ENCODE results near the gene BCL6. TPM values are rescaled to one million over a fixed set of nuclear protein-coding genes. Genes with fewer than 3 reads are reported as not detected.

BCL6 gene
- total and polyA plus RNA-seq, 9 of the 15 experiments (the other 6 are each of a cell fraction or from before 2014, with no cell fraction given) = 0.08 to 3.5 (median 1.6) TPM

DNA sequence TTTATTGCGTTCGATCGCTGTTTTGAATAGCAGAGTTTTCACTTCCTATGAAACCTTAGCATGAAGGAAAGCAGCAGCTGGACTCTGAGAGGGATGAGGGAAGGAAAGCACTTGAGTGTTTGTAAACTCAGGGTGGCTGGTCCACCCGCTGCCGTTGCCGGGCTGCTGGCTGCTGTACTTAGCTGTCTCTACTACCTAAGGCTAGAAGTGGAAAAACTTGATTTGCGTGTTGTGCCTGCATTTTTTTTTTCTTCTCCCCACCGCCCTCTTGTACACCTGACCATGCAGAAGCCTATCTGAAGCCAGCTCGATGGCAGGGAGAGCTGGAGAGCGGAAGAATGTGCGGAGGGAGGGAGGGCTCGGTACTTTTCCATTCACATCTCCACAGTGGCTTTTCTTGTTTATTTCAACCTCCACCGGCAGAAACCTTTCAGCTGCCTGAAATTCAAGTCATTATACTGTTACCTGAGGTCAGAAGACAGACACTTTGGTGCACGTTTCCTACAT, 4.8 kb upstream of the BCL6 start:
- no peaks in the 10 kb centered on the region for H4K20me1 ChIP-seq (replicated peaks; ENCODE audit: control insufficient read depth, insufficient read depth, low read length)
- ATAC-seq (no peak), DNase-seq (ENCODE audit: extremely low read depth in 1 of 4, low spot score in 3 of 4) (no peak), FAIRE-seq (no peak)
- 23% methylated on average over 14 of the region's 14 CpGs for WGBS (ENCODE audit: insufficient coverage, low coverage, missing lambda C conversion rate)
- H3K27me3 ChIP-seq (ENCODE audit: control insufficient read depth in 2 of 2, insufficient read depth in 2 of 2, low read length in 2 of 2) = no peaks in the 10 kb centered on the region
- no peak overlapping the region for H3K4me3 ChIP-seq
- H3K36me3 ChIP-seq (ENCODE audit: control insufficient read depth, insufficient read depth, low read length) = no peaks in the 10 kb centered on the region
- no peak overlapping the region for H3K9ac ChIP-seq (ENCODE audit: insufficient read depth in 1 of 2, low read depth in 2 of 2, low read length in 2 of 2)
- H2AFZ ChIP-seq (ENCODE audit: low read depth, low read length) = peak overlapping the region; percentile 78
- H3K4me2 ChIP-seq (ENCODE audit: insufficient read depth, low read length) = peak overlapping the region; percentile 52
- peaks cover 23% of the 10 kb centered on the region for H3K79me2 ChIP-seq (ENCODE audit: control insufficient read depth, insufficient read depth, low read length)
- CTCF ChIA-PET (ENCODE audit: low intra/inter-chr PET ratio) = interaction anchor here (0.7 to 1.2 kb wide), 2 partner anchors 8 to 12 kb away, joined by 3 read pairs; no protein-coding TSS in a partner anchor
- in situ Hi-C loops (cut with MboI) (no loop called here), intact Hi-C loops (cut with micrococcal nuclease) (no loop called here)
- no TSS peak for BruUV-seq (replicated peaks)
- POLR2A ChIA-PET = interaction anchor here (0.5 to 1.7 kb wide), 3 partner anchors 9 to 1219 kb away, joined by 3 read pairs; no protein-coding TSS in a partner anchor
- TF ChIP-seq HCFC1 (IDR thresholded peaks at IDR 0.05; ENCODE audit: low read depth, low read length) = no peak
- no peak for TF ChIP-seq ZBTB8A (IDR thresholded peaks at IDR 0.05; ENCODE audit: partially characterized antibody)
- no peak for TF ChIP-seq ZNF445 (CRISPR knock-in tag; IDR thresholded peaks at IDR 0.05; ENCODE audit: low read depth)
- TF ChIP-seq, protein P1, sequence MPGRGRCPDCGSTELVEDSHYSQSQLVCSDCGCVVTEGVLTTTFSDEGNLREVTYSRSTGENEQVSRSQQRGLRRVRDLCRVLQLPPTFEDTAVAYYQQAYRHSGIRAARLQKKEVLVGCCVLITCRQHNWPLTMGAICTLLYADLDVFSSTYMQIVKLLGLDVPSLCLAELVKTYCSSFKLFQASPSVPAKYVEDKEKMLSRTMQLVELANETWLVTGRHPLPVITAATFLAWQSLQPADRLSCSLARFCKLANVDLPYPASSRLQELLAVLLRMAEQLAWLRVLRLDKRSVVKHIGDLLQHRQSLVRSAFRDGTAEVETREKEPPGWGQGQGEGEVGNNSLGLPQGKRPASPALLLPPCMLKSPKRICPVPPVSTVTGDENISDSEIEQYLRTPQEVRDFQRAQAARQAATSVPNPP (IDR thresholded peaks at IDR 0.05; ENCODE audit: borderline replicate concordance, insufficient read depth, insufficient read length) = no peak
- no peak for TF ChIP-seq NFYB (IDR thresholded peaks at IDR 0.05; ENCODE audit: extremely low read depth, insufficient read length)
- TF ChIP-seq, protein P2, sequence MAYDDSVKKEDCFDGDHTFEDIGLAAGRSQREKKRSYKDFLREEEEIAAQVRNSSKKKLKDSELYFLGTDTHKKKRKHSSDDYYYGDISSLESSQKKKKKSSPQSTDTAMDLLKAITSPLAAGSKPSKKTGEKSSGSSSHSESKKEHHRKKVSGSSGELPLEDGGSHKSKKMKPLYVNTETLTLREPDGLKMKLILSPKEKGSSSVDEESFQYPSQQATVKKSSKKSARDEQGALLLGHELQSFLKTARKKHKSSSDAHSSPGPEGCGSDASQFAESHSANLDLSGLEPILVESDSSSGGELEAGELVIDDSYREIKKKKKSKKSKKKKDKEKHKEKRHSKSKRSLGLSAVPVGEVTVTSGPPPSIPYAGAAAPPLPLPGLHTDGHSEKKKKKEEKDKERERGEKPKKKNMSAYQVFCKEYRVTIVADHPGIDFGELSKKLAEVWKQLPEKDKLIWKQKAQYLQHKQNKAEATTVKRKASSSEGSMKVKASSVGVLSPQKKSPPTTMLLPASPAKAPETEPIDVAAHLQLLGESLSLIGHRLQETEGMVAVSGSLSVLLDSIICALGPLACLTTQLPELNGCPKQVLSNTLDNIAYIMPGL (CRISPR knock-in tag; IDR thresholded peaks at IDR 0.05) = no peak
- TF ChIP-seq FUS (optimal IDR thresholded peaks at IDR 0.05; ENCODE audit: low read depth, low read length) = no peak
- H3K9me1 ChIP-seq (ENCODE audit: control insufficient read depth, insufficient read depth, low read length) = no peaks in the 10 kb centered on the region
- no peak overlapping the region for H3K27ac ChIP-seq (ENCODE audit: extremely low read depth, low read depth, low read length)
- H3K4me1 ChIP-seq (replicated peaks in 1 of 2; ENCODE audit: control insufficient read depth in 2 of 2, insufficient read depth in 2 of 2, low read length in 2 of 2) = peaks cover 0 to 2% of the 10 kb centered on the region in 2 experiments; a peak in 3 of 5 replicates
- H3K9me3 ChIP-seq (replicated peaks; ENCODE audit: control insufficient read depth, insufficient read depth, low read depth, low read length) = no peaks in the 10 kb centered on the region
